GM19328 (cell line): ENCODE measurements around the gene MATN3.

Experiments used
- ATAC-seq: cut with Tn5 transposase; IDR thresholded peaks from one replicate; pipeline ENCODE4 v1.9.1; 2021; ENCODE audit warnings: mild to moderate bottlenecking, moderate library complexity; ENCODE audit not compliant: unreplicated experiment

The MATN3 gene

DNA sequence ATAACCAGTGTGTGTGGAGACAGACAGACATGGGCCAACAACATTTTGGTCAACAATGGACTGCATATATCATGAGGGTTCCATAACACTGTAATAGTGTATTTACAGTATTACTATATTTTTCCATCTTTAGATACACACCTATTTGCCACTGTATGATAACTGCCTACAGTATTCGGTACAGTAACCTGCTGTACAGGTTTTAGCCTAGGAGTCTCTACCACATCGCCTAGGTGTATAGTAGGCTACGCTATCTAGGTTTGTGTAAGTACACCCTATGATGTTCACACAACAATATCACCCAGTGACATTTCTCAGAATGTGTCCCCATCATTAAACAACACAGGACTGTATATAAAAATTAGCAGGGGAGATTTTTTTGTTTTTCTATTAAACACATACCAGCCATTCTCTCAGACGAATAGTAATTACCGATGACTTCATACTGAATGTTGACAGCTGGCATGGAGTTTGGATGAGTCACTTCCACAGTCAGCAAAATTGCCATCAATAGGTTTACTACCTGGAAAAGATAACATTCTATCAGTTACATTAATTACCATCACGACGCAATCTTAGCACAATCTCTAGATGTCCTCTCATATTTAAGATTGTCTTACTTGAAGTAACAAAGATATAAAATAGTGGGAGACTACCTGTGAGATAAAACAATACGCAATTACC lies 28.2 kb upstream of the MATN3 start:
- ATAC-seq: no peak

DNA sequence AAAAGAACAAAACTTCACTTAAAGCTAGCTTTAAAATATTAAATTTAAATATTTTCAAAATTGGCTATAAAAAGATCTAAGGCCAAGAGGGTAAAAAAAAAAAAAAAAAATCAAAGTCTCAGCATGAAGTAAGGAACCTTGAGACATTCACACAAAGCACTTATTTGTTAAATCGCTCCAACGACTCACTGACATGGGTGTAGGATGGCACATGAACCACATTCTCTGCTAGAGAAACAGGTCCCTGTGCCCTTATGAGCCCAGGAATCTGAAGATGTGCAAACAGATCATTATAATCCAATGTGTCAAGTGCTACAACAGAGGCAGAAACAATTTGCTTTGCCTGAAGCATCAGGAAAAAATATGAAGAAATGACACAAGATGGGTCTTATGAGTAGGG lies 25.2 kb upstream of the MATN3 start:
- ATAC-seq: no peak

DNA sequence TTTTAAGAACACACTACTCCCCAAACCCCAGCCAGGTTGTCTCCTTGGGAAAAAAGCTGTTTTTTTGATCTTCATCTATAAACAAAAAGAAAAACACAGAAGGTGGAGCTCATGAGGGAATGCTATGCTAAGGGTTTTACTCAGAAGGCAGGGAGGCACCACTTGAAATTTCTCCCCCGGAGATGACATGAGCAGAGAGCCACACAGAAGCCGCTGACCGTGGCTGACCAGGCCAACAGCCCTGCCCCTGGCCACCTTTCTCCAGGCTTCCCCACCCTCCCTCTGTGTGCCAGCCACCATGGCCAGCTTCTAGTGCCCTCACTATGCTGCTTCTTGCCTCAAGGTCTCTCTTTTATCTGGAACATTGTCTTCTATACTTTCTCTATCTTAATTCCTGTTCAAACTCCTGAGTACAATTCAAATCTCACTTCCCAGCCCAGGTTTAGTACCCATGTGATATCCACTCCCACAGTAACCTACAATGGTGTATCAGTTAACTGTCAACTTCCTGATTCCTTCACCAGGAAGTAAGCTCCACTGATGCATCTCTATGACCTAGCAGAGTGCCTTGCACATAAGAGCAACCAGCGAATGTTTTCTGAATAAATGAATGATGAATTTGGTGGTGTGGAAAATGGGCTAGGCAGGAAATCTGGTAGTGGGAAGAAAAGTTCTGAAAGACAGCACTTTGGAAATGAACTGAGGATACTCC lies 23.6 kb upstream of the MATN3 start:
- ATAC-seq: no peak

DNA sequence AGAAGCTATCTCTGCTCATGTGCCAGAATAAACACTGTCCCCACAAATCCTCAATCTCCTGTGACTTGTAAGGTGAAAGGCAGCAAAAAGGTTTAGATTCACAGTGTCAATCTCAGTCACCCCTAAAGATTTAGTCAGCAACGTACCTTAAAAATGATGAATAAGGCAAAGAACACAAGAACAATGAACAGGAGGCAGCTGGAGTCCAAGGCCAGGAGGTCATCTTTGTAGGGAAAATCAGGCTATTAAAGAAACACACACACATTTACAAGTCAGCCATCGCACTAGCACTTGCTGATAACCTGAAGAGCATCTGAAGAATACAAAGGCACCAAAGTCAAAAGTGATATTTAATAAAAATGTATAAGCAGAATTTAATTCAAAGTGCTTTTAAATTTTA lies 22.4 kb upstream of the MATN3 start:
- no peak for ATAC-seq

DNA sequence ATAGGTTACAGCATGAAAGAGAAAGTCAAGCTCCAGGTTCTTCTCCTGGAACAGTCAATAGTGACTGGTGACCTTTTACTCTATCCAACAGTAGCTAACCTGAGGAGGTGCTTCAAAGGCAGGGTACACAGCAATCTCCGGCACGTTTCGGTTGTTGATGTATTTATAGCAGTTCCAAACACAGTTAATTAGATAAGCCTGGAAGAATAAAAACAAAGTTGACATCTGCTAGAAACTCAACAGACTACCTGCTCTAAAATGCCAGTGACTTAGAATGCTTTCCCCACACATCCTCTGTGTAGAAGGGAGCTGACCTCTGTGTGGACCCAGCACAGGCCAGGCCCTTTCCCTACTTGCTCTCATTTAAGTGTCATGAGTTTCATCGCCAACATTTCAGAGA lies 21.8 kb upstream of the MATN3 start:
- ATAC-seq: no peak

DNA sequence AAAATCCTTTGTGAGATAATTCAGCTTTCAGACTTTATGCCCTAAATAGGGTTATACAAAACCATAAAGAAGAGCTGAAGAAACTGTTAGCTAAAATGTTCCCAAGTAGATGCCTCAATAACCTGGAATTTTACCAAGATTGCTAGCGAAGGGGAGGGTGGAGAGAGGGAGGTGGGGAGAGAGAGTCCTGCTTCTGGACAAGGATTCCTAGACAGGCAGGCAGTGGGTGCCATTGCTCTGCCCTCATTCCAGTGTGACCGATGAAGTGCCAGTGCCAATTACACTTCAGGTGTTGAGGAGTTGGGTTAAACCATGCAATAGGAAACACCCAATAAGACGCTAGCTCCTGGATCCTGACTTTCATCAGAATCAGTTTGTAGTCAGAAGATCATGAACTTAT lies 20.9 kb upstream of the MATN3 start:
- ATAC-seq: no peak

DNA sequence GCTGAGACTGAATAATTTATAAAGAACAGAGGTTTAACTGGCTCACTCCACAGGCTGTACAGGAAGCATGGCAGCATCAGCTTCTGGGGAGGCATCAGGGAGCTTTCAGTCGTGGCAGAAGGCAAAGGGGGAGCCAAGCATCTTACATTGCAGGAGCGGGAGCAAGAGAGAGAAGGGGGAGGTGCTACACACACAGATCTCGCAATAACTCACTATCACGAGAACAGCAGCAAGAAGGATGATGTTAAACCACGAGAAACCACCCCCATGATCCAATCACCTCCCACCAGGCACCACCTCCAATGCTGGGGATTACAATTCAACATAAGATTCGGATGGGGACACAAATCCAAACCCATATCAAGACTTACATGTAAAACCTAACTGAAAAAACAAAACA lies 17.8 kb upstream of the MATN3 start:
- ATAC-seq: no peak

DNA sequence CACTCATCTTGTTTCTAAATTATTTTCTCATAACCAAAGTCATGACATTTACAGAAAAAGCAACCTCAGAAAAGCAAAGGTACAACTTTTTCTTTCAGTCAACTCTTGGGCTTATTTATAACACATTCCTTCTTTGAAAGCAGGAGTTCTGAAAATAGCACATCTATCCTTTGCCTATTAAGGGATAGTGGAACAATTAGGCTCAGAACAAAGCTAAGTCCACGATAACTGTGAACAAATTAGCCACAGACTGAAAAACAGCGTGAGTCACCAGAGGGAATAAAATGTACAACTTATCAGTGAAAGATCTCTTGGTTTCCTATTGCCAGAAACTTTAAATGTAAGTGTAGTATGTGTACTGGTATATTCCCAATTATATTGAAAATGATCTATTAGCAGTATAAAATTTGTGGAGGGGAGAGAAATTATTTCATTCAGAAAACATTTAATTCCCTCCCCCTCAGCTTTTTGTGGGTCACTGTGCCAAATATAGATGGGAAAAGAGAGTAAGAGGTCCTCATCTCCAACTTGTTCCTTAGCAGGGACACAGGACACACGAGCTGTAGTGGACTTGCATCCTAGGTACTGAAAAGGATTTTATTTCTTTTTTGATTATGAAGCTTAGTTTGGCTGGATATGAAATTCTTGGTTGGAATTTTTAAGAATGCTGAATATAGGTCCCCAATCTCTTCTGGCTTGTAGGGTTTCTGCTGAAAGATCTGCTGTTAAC lies 15.4 kb upstream of the MATN3 start:
- no peak for ATAC-seq

DNA sequence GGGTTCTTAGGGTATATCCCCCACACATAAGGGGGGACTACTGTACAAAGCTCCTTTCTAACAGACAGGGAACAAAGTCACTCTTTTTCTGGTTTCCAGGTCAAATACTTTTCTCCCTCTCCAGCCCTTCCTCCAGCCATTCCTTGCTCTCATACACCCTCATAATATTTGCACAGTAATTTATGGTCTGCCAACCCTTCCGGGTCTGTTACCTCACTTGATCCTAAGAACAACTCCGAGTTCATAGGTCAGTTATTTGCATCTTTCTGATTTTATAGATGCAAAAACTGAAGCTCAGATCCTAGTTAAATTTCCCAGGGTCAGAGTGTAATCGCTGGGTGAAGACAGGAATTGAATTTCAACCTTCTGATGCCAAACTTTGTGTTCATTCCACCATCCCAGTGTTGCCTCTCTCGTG lies 14.8 kb upstream of the MATN3 start:
- no peak for ATAC-seq

DNA sequence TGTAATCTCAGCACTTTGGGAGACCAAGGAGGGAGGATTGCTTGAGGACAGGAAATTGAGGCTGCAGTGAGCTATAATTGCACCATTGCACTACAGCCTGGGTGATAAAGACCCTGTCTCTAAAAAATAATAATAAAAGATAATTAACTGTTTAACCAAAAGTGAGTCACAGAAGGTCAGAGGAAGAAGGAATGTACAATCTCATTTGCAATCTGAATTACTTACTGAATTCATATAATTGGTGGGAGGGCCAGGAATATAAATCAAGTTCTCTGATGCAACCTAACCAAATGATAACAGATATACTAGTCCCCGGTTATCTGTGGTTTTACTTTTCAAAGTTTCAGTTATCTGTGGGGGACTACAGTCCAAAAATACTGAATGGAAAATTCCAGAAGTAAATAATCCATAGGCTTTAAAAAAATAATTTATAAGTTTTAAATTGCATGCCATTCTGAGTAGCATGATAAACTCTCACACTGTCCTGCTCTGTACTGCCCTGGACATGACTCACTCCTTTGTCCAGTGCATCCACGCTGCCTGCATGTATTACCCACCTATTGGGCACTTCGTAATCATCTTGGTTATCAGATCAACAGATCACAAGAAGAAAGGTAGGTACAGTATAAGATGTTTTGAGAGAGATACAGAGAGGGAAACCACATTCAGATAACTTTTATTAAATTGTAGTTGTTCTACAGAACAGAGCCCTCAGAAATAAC lies 12.8 kb upstream of the MATN3 start:
- no peak for ATAC-seq

DNA sequence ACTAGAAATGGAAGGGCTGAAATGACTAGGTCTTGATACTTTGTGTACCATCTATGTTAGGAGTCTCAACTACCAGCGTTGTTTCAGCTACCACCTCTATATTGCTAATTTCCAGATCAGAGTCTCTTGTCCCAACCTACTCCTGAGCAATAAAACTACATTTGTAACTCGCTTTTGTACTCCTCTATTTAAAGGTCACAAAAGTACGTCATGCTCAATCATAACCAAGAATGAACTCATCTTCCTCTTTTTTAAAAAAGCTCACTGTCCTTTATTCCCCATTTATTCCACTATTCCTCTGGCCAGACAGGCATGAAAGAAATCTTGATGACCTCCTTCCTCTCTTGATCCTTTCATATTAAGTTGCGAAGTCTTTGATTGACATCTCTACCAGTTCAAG lies 11.2 kb upstream of the MATN3 start:
- no peak for ATAC-seq

DNA sequence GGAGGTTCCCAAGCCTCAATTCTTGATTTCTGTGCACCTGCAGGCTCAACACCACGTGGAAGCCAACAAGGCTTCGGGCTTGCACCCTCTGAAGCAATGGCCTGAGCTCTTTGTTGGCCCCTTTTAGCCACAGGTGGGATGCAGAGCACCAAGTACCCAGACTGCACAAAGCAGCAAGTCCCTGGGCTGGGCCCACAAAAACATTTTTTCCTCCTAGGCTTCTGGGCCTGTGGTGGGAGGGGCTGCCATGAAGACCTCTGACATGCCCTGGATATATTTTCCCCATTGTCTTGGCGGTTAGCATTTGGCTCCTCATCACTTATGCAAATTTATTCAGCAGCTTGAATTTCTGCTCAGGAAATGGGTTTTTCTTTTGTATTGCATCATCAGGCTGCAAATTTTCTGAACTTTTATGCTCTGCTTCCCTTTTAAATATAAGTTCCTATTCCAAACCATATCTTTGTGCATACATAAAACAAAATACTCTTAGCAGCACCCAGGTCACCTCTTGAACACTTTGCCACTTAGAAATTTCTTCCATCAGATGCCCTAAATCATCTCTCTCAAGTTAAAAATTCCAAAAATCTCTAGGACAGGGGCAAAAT lies 9.0 kb upstream of the MATN3 start:
- ATAC-seq: no peak

DNA sequence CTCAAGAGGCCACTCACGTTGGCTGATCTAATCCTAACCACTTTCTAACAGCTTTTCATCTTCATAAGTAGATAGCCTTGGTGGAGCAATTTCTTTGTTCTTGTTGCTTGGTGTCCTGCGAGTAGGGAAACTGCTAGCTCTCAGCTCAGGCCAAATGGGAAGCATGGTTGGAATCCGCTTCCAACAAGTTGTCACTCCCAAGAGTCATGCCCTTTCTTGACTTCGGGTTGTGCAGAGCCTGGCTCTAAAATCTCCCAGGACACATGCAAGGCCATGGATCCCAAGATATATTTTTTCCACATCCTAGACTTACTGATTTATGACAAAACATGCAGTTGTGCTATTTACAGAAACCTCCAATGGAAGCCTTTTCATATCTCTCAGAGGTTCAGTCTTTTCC lies 7.3 kb upstream of the MATN3 start:
- no peak for ATAC-seq

DNA sequence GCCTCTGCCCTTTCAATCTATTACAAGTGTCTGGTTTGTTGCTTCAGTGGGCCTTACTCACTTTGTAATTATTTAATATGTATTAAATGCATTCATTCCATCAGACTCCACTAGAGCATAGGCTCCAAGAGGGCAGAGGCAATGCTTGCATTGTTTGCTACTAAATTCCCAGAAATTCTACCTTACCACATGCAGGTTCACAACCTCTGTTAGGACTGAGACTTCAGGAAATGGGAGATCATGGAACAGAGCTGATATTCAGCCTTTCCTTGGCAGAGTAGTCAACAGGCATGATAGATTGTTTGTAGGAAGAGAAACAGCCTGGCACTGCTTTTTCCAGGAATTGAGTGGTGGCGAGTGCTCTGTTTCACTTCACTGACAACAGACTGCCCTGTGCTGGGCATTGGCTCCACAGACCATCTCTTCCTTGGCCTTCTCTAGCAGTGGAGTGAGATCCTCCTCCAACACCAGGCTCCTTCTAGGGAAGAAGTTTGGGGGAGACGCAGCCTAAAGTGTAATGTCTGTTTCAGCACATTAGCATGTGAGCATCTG lies 6.2 kb upstream of the MATN3 start:
- ATAC-seq: no peak

DNA sequence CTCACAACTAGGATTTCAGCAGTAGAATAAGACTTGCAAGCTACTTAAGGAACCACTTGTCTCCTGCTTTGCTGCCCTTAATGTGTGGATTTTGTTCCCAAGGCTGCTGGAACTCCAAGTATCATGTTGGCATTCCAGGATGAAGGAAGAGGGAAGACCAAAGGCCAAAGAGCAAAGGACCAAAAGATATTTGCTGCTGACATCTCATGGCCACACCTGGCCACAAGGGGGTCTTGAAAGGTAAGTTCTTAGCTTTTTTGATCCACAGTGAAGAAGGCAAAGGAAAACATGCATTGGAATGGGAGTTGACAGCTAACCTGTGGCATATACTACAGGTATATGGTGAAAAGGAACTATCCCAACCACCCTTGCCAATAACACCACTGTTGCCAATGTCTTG lies 3.9 kb upstream of the MATN3 start:
- ATAC-seq: no peak

DNA sequence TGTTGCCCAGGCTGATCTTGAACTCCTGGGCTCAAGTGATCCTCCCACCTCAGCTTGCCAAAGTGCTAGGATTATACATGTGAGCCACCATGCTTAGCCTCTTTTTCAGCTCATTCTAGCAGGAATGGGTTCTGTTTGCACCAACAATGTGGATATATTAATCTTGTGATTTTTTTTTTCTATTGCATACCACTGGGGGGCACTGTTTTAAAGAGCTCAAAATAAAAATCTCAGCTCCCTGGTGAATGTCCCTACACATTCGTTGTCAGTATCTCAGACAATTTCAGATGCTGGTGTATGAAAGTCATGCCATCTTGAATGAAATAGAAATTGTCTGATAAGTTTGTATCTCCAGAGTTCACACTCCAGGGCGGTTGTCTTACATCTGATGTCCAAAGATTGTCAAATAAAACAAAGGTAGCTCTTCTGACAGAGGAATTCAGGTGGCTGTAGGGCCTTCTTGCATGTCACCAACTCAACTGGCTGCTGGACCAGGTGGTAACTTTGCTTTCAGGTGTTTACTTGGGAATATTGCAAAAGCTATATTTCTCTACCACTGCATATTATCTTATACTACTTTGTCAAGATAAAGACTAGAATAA lies 3.1 kb upstream of the MATN3 start:
- no peak for ATAC-seq

DNA sequence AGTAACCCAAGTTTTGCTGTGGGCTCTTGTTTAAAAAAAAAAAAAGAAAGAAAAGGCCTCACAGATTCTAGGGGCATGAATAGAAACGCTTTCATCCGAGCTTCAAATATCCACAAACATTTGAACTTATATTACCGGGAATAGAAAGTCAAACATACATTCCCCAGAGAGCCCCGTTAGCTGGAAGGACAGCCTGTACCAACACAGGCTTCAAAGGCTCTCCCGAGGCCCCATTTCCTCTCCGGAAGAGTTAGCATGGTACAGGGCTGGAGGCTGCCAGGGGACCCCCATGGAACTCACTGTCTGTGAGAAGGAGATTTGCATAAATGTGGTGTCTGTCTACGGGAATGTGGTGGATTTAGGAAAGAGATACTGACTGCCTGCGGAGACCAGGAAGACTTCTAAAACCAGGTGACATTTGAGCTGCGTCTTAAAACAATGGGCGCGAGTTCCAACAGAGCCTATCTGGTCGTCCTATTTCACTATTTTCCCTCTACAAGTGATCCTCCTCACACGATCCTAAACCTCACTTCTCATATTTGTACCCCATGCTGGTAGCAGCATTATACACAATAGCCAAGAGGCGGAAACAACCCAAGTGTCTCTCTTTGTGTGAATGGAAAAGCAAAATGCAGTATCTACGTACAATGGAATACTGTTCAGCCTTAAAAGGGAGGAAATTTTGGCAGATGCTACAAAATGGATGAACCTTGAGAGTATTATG lies 820 bp upstream of the MATN3 start:
- no peak for ATAC-seq

DNA sequence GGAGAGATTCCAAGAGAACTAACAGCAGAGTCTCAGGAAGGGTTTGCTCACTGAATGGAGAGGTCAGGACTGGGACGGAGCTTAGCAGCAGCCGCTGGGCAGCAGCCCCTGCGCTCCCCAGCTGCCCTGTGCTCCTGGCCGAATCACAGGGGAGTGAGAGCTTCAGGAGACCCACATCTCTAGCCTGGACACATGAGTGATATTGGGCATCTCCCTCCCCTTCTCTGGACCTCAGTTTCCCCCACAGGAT lies 511 bp downstream of the MATN3 start:
- no peak for ATAC-seq

DNA sequence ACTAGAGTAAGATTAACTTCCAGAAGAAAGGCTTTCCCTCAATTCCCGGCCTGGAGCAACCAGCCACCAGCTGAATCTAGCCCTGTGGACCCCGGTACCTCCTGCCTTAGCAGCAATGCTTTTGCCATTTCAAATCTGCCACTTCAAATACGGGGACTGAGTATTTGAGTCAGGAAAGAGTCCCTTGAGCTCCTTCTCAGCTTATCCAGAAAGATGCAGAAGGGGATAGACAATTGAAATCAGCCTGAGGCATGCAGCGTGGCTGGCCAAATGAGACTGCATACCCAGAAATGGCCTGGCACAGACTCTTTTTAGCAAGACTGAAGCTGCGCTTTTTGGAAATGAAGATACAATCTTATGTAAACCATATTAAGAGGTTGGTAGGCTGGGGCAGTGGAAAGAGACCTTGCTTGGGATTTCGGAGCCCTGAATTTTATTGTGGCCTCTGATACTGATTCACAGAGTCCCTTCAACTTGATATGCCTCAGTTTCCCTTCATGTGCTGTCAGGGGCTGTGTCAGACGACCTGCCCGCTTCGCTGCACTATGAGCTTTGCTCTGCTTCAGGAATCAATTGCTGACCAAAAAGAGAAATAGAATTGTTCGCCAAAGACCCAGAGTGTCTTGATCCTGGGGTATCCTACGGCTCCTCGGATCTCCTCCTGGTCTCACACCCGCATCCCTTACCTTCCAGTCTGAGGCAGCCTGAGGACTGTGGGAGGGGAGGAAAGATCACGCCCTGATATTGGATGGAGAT lies 1.0 kb downstream of the MATN3 start:
- ATAC-seq: no peak
